AG08395 (cell line): ENCODE results near the gene PCDHA7.
"Not testable (repeated sequence)": the region's sequence is repeated elsewhere in the genome, so short reads cannot be mapped to it uniquely, and the experiment has no call there.

ENCODE experiments used
- DNase-seq: peaks from one replicate; pipeline ENCODE4 v3.0.0; 2012; ENCODE audit warnings: mixed read lengths, low spot score

PCDHA7 gene

GRCh38 chr5:140868721-140869554, 34.9 kb downstream of the PCDHA7 start, which contains the start of gene PCDHA11:
PCDHA11 (plus strand) TSS chr5:140868957; CDS start chr5:140869104, 147 bp downstream.
- peak; percentile 10 for DNase-seq

- peak; percentile 14 for DNase-seq
Observed at GRCh38 chr5:140869555-140869886, 35.5 kb downstream of the PCDHA7 start.

- DNase-seq = no peak
Observed at GRCh38 chr5:140870221-140871201, 36.4 kb downstream of the PCDHA7 start.

- no peak for DNase-seq
Observed at GRCh38 chr5:140875085-140876065, 41.3 kb downstream of the PCDHA7 start, which contains the start of gene PCDHA12. PCDHA12 (plus strand) TSS chr5:140875308; CDS start chr5:140875473, 165 bp downstream.

GRCh38 chr5:140876541-140877261, 42.6 kb downstream of the PCDHA7 start:
- DNase-seq = not testable (repeated sequence)

GRCh38 chr5:140877262-140877581, 43.2 kb downstream of the PCDHA7 start:
- DNase-seq = no peak

- DNase-seq = no peak
Observed at GRCh38 chr5:140881889-140882590, 48.0 kb downstream of the PCDHA7 start, which contains the start of gene PCDHA13. PCDHA13 (plus strand) TSS chr5:140882124; CDS start chr5:140882269, 145 bp downstream.

- DNase-seq = no peak
Observed at GRCh38 chr5:140882591-140882899, 48.5 kb downstream of the PCDHA7 start.

GRCh38 chr5:140883373-140883772, 49.3 kb downstream of the PCDHA7 start:
- DNase-seq = no peak

GRCh38 chr5:140883927-140884697, 50.0 kb downstream of the PCDHA7 start:
- DNase-seq = no peak
